SK-N-SH (cell line): ENCODE data around the gene GBA3. TPM values are rescaled to one million over a fixed set of nuclear protein-coding genes. Genes with fewer than 3 reads are reported as not detected.

ENCODE experiments used
- CTCF ChIA-PET: fragments of 300-600, 350-600 bp; formaldehyde crosslinking; extraction: SDS; loops from one replicate; lab custom pipeline; 2021; lab: Yijun Ruan, JAX
- POLR2A ChIA-PET: fragments of 350-600 bp; sonication (Branson Sonifier 250); formaldehyde crosslinking; extraction: SDS; loops from one replicate; lab custom pipeline; 2020; ENCODE audit warnings: antibody characterized with exemption, inconsistent platforms; lab: Yijun Ruan, JAX
- DNase-seq: peaks from one replicate; pipeline ENCODE4 v3.0.0; 2012
- H2AFZ ChIP-seq: fragments of 200-600 bp; sonication (generic); 2 replicates; pipeline ENCODE4 v1.8.1; 2016; ENCODE audit warnings: antibody characterized with exemption, mild to moderate bottlenecking, low read depth
- H3F3A ChIP-seq: fragments of 200-600 bp; sonication (generic); replicated peaks from 2 replicates; pipeline ENCODE3; 2016; ENCODE audit warnings: antibody characterized with exemption, mild to moderate bottlenecking; ENCODE audit not compliant: insufficient read depth
- H3K27ac ChIP-seq, 2 experiments: fragments of 200-500 bp in 1 of 2; fragments of 200-600 bp in 1 of 2; sonication (Bioruptor generic) in 1 of 2; sonication (generic), shearing (Covaris generic) in 1 of 2; 2 replicates each; pipeline versions ENCODE4 v1.5.1 to v1.6.1; 2014 to 2016; ENCODE audit warnings: low read depth in 2 of 2, inconsistent platforms in 1 of 2, low read length in 1 of 2, mild to moderate bottlenecking in 1 of 2, mixed read lengths in 1 of 2
- H3K27me3 ChIP-seq: fragments of 200-600 bp; sonication (generic), shearing (Covaris generic); 2 replicates; pipeline ENCODE4 v1.6.1; 2016; ENCODE audit warnings: mixed run types; ENCODE audit not compliant: insufficient read depth
- H3K36me3 ChIP-seq, 2 experiments: fragments of 200-500 bp in 1 of 2; fragments of 200-600 bp in 1 of 2; sonication (Bioruptor generic) in 1 of 2; sonication (generic) in 1 of 2; replicated peaks in 1 of 2; 2 replicates each; pipeline versions ENCODE3 to v1.5.1; 2014 to 2016; ENCODE audit warnings: low read length in 1 of 2, mild to moderate bottlenecking in 1 of 2; ENCODE audit not compliant: insufficient read depth in 2 of 2, control insufficient read depth in 1 of 2
- H3K4me1 ChIP-seq, 2 experiments: fragments of 200-500 bp in 1 of 2; fragments of 200-600 bp in 1 of 2; sonication (Bioruptor generic) in 1 of 2; sonication (generic), shearing (Covaris generic) in 1 of 2; 2 replicates each; pipeline versions ENCODE4 v1.5.1 to v1.6.1; 2014 to 2016; ENCODE audit warnings: low read depth in 1 of 2, low read length in 1 of 2, mixed run types in 1 of 2; ENCODE audit not compliant: insufficient read depth in 2 of 2, control insufficient read depth in 1 of 2
- H3K4me2 ChIP-seq: fragments of 200-600 bp; sonication (generic), shearing (Covaris generic); 2 replicates; pipeline ENCODE4 v1.6.1; 2017; ENCODE audit warnings: mixed run types
- H3K4me3 ChIP-seq, 2 experiments: fragments of 200-500 bp in 1 of 2; fragments of 200-600 bp in 1 of 2; sonication (Bioruptor generic) in 1 of 2; sonication (generic), shearing (Covaris generic) in 1 of 2; 2 replicates each; pipeline versions ENCODE4 v1.5.1 to v1.8.1; 2014 to 2016; ENCODE audit warnings: low read depth in 2 of 2, inconsistent platforms in 1 of 2, low read length in 1 of 2, mild to moderate bottlenecking in 1 of 2, mixed read lengths in 1 of 2, moderate library complexity in 1 of 2
- H3K79me2 ChIP-seq: fragments of 200-600 bp; sonication (generic); 2 replicates; pipeline ENCODE4 v1.8.1; 2017; ENCODE audit warnings: mild to moderate bottlenecking; ENCODE audit not compliant: insufficient read depth
- H3K9ac ChIP-seq: fragments of 200-600 bp; sonication (generic); 2 replicates; pipeline ENCODE4 v1.6.1; 2017; ENCODE audit warnings: mixed run types
- H3K9me2 ChIP-seq: fragments of 200-600 bp; sonication (generic); 2 replicates; pipeline ENCODE4 v1.6.1; 2017; ENCODE audit warnings: mixed run types
- H3K9me3 ChIP-seq: fragments of 200-600 bp; sonication (generic); 2 replicates; pipeline ENCODE4 v1.6.1; 2017; ENCODE audit warnings: mixed run types, mild to moderate bottlenecking, moderate library complexity
- H4K20me1 ChIP-seq: fragments of 200-600 bp; sonication (generic); 2 replicates; pipeline ENCODE4 v1.6.1; 2017; ENCODE audit warnings: mild to moderate bottlenecking, mixed run types; ENCODE audit not compliant: insufficient read depth
- ELF1 ChIP-seq: IDR thresholded peaks from 2 replicates; pipeline ENCODE4 v1.4.0; 2012
- EP300 ChIP-seq, 2 experiments: IDR thresholded peaks; 2 replicates each; pipeline versions ENCODE4 v1.4.0 to v1.6.1; 2012; ENCODE audit warnings: borderline replicate concordance in 1 of 2, low read depth in 1 of 2, low read length in 1 of 2
- FOSL2 ChIP-seq: IDR thresholded peaks from 2 replicates; pipeline ENCODE4 v1.4.0; 2012; ENCODE audit warnings: low read depth, mild to moderate bottlenecking, moderate library complexity, borderline replicate concordance
- FOXJ3 ChIP-seq: sonication (generic); formaldehyde crosslinking; IDR thresholded peaks from 2 replicates; pipeline ENCODE4 v1.5.1; 2020; ENCODE audit warnings: mild to moderate bottlenecking, missing genetic modification reagents
- GATA2 ChIP-seq: sonication (generic); formaldehyde crosslinking; IDR thresholded peaks from 2 replicates; pipeline ENCODE4 v1.5.0; 2020; ENCODE audit warnings: mild to moderate bottlenecking, missing genetic modification reagents
- MXI1 ChIP-seq: IDR thresholded peaks from 2 replicates; pipeline ENCODE4 v1.6.1; 2012; ENCODE audit warnings: mild to moderate bottlenecking, low read depth, low read length, improper control_type of control experiment
- POLR2AphosphoS5 ChIP-seq: IDR thresholded peaks from 2 replicates; pipeline ENCODE4 v1.6.1; 2012; ENCODE audit warnings: low read depth, low read length
- RAD21 ChIP-seq: IDR thresholded peaks from 2 replicates; pipeline ENCODE4 v1.6.1; 2012; ENCODE audit warnings: mild to moderate bottlenecking, low read length
- RXRA ChIP-seq: IDR thresholded peaks from 2 replicates; pipeline ENCODE4 v1.4.0; 2012; ENCODE audit warnings: low read depth, mild to moderate bottlenecking, borderline replicate concordance
- SMC3 ChIP-seq: IDR thresholded peaks from 2 replicates; pipeline ENCODE4 v1.6.1; 2012; ENCODE audit warnings: low read depth, low read length, improper control_type of control experiment
- TCF12 ChIP-seq: IDR thresholded peaks from 2 replicates; pipeline ENCODE4 v1.4.0; 2012
- TEAD4 ChIP-seq: IDR thresholded peaks from 2 replicates; pipeline ENCODE4 v1.4.0; 2012; ENCODE audit warnings: mild to moderate bottlenecking, borderline replicate concordance; ENCODE audit not compliant: insufficient read depth
- WGBS: methylation state at CpG from one replicate; pipeline ENCODE4 v1.1.6; 2017; ENCODE audit warnings: low lambda C conversion rate; 5-methylcytosine and 5-hydroxymethylcytosine counted together
- polyA plus RNA-seq, 3 experiments: library from polyadenylated mRNA; depleted of rRNA; stranded (reverse); fragments of >200 nt; gene quantifications; 2 replicates each; pipeline ENCODE4 v1.2.3, GENCODE V29; 2012
- TF ChIP-seq, protein P1 (sequence below): IDR thresholded peaks from 2 replicates; pipeline ENCODE4 v1.4.0; 2012; ENCODE audit warnings: low read depth
- TF ChIP-seq, protein P2 (sequence below): IDR thresholded peaks from 2 replicates; pipeline ENCODE4 v1.6.1; 2012; ENCODE audit warnings: mild to moderate bottlenecking, low read depth, low read length, moderate library complexity

Gene GBA3
- polyA plus RNA-seq, 1 of the 3 experiments (the other 2 are of a cell fraction) = not detected

DNA sequence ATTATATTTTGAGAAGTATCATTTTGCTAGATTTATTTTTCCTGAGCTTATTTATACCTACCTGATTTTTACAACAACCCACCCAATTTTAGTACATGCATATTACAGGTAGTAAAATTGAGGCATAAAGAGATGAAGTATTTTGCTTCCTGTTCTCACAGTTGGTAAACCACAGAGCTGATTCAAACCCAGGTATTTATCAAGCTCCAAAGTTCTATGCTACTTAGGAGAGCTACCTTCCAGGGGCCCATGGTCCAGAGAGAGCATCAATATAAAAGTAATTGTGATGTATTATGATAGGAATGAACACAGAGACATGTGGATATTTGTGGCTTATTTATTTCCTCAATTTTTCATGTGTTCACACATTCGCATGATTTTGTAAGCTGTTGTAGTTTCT lies 20.2 kb upstream of the GBA3 start:
- 45% methylated on average over 1 of the region's 1 CpG for WGBS
- H3K4me3 ChIP-seq = no peak overlapping the region
- H3K27me3 ChIP-seq = no peaks in the 10 kb centered on the region
- no peak for DNase-seq
- H2AFZ ChIP-seq = no peak overlapping the region
- H3K79me2 ChIP-seq = no peaks in the 10 kb centered on the region
- H3K4me2 ChIP-seq = no peak overlapping the region
- H3K27ac ChIP-seq = no peak overlapping the region
- no peaks in the 10 kb centered on the region for H3F3A ChIP-seq
- CTCF ChIA-PET = interaction anchor here (1.0 to 2.9 kb wide), 2 partner anchors 65 to 284 kb away, joined by 4 to 9 read pairs; no protein-coding TSS in a partner anchor
- H3K9ac ChIP-seq = no peak overlapping the region
- H3K9me2 ChIP-seq = no peaks in the 10 kb centered on the region
- POLR2A ChIA-PET = no interaction called here
- H4K20me1 ChIP-seq = no peaks in the 10 kb centered on the region
- TF ChIP-seq, protein P1, sequence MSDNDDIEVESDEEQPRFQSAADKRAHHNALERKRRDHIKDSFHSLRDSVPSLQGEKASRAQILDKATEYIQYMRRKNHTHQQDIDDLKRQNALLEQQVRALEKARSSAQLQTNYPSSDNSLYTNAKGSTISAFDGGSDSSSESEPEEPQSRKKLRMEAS = no peak
- TF ChIP-seq TEAD4 (no peak), EP300 (IDR thresholded peaks at IDR 0.05; ENCODE audit: borderline replicate concordance in 1 of 2, low read depth in 1 of 2, low read length in 1 of 2) (no peak), TCF12 (no peak), SMC3 (no peak)
- no peaks in the 10 kb centered on the region for H3K4me1 ChIP-seq
- H3K36me3 ChIP-seq = no peaks in the 10 kb centered on the region
- no peaks in the 10 kb centered on the region for H3K9me3 ChIP-seq

DNA sequence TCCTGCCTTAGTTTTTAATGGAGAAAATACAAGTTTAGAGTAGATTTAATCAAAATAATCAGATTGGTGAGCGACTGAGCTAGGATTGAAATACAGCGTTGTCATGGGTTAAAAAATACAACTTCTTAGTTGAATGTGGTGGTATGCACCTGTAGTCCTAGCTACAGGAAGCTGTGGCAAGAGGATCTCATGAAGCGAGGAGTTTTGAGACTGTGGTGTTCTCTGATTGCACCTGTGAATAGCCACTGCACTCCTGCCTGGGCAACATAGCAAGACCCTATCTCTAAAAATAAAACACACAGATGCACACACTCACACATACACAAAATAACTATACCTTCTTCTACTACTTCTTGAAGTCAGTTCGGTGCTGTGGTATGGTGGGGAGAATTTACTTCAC lies 19.8 kb upstream of the GBA3 start:
- no peak for TF ChIP-seq GATA2 (CRISPR knock-in tag)
- no peaks in the 10 kb centered on the region for H3K9me3 ChIP-seq
- H3K9me2 ChIP-seq = no peaks in the 10 kb centered on the region
- no peaks in the 10 kb centered on the region for H3F3A ChIP-seq
- H4K20me1 ChIP-seq = no peaks in the 10 kb centered on the region
- H2AFZ ChIP-seq = no peak overlapping the region
- no peak for DNase-seq
- no peak overlapping the region for H3K27ac ChIP-seq
- H3K4me2 ChIP-seq = no peak overlapping the region
- H3K4me3 ChIP-seq = no peak overlapping the region
- 0% methylated on average over 4 of the region's 4 CpGs for WGBS
- H3K79me2 ChIP-seq = no peaks in the 10 kb centered on the region
- ChIA-PET POLR2A (no interaction called here), CTCF (interaction anchor here (1.0 to 2.9 kb wide), 2 partner anchors 66 to 284 kb away, joined by 4 to 9 read pairs; no protein-coding TSS in a partner anchor)
- no peaks in the 10 kb centered on the region for H3K27me3 ChIP-seq
- H3K4me1 ChIP-seq = no peaks in the 10 kb centered on the region
- H3K9ac ChIP-seq = no peak overlapping the region
- H3K36me3 ChIP-seq = no peaks in the 10 kb centered on the region

DNA sequence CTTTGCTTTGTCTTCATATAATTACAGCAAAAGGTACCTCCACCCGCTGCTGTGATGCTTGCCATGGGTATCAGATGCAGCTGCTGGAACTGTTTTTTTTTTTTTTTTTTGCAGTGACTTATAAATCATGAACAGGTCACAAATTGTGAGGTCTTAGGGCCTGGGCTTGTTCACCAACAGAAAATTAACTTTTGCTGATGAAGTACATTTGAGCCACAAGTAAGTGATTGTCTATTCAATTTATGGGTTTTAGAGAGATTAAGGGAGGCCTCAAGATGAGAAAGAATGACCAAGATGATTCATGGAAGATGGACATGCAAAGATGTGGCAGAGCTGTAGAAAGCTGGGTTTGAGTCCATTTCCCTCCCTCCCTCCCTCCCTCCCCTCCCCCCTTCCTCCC lies 18.0 kb upstream of the GBA3 start:
- Histone ChIP-seq H3K4me1 (no peaks in the 10 kb centered on the region), H4K20me1 (no peaks in the 10 kb centered on the region), H3K9ac (no peak overlapping the region), H3K4me2 (no peak overlapping the region), H3K9me3 (no peaks in the 10 kb centered on the region), H3K27me3 (no peaks in the 10 kb centered on the region), H3K79me2 (no peaks in the 10 kb centered on the region), H3K9me2 (no peaks in the 10 kb centered on the region), H3K4me3 (no peak overlapping the region), H3F3A (no peaks in the 10 kb centered on the region), H2AFZ (no peak overlapping the region), H3K27ac (no peak overlapping the region), H3K36me3 (no peaks in the 10 kb centered on the region)
- TF ChIP-seq FOSL2 (no peak), ELF1 (no peak), RAD21 (no peak), TEAD4 (no peak), FOXJ3 (CRISPR knock-in tag) (no peak), MXI1 (no peak), POLR2AphosphoS5 (no peak), RXRA (no peak), GATA2 (CRISPR knock-in tag) (no peak)
- TF ChIP-seq, protein P2, sequence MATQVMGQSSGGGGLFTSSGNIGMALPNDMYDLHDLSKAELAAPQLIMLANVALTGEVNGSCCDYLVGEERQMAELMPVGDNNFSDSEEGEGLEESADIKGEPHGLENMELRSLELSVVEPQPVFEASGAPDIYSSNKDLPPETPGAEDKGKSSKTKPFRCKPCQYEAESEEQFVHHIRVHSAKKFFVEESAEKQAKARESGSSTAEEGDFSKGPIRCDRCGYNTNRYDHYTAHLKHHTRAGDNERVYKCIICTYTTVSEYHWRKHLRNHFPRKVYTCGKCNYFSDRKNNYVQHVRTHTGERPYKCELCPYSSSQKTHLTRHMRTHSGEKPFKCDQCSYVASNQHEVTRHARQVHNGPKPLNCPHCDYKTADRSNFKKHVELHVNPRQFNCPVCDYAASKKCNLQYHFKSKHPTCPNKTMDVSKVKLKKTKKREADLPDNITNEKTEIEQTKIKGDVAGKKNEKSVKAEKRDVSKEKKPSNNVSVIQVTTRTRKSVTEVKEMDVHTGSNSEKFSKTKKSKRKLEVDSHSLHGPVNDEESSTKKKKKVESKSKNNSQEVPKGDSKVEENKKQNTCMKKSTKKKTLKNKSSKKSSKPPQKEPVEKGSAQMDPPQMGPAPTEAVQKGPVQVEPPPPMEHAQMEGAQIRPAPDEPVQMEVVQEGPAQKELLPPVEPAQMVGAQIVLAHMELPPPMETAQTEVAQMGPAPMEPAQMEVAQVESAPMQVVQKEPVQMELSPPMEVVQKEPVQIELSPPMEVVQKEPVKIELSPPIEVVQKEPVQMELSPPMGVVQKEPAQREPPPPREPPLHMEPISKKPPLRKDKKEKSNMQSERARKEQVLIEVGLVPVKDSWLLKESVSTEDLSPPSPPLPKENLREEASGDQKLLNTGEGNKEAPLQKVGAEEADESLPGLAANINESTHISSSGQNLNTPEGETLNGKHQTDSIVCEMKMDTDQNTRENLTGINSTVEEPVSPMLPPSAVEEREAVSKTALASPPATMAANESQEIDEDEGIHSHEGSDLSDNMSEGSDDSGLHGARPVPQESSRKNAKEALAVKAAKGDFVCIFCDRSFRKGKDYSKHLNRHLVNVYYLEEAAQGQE = no peak
- ChIA-PET CTCF (no interaction called here), POLR2A (no interaction called here)
- 6% methylated on average over 1 of the region's 1 CpG for WGBS
- no peak for DNase-seq
